Large intestine (tissue), 12 donors: ENCODE results near the gene PEX10. TPM values are rescaled to one million over a fixed set of nuclear protein-coding genes. Genes with fewer than 3 reads are reported as not detected.
"Not testable (repeated sequence)": the region's sequence is repeated elsewhere in the genome, so short reads cannot be mapped to it uniquely, and the experiment has no call there.

Source experiments
- DNase-seq, 2 donors: peaks; one replicate each; pipeline versions ENCODE4 v3.0.0 to v3.0.0-alpha.2; 2013
- H3K27ac ChIP-seq: one replicate; pipeline ENCODE4 v1.5.1; 2013; ENCODE audit warnings: low read length
- H3K27me3 ChIP-seq: 2 replicates; pipeline ENCODE4 v1.6.1; 2013; ENCODE audit warnings: low read length; ENCODE audit not compliant: control insufficient read depth, insufficient read depth
- H3K36me3 ChIP-seq: 2 replicates; pipeline ENCODE4 v1.6.1; 2013; ENCODE audit warnings: low read length; ENCODE audit not compliant: control insufficient read depth, insufficient read depth
- H3K4me1 ChIP-seq: one replicate; pipeline ENCODE4 v1.6.1; 2013; ENCODE audit warnings: low read length; ENCODE audit not compliant: control insufficient read depth, insufficient read depth
- H3K4me3 ChIP-seq: one replicate; pipeline ENCODE4 v1.5.1; 2013; ENCODE audit warnings: low read length
- H3K9me3 ChIP-seq: one replicate; pipeline ENCODE4 v1.6.1; 2013; ENCODE audit warnings: mild to moderate bottlenecking, low read depth, low read length, moderate library complexity; ENCODE audit not compliant: control insufficient read depth
- WGBS: methylation state at CpG from one replicate; pipeline ENCODE4 v1.1.5; 2013; ENCODE audit warnings: low lambda C conversion rate; ENCODE audit not compliant: insufficient coverage; 5-methylcytosine and 5-hydroxymethylcytosine counted together
- long read RNA-seq, 11 donors: transcript quantifications; one replicate each; lab custom pipeline, GENCODE V29; 2026
- polyA plus RNA-seq: library from polyadenylated mRNA; unstranded; fragments of 120-200 nt; gene quantifications from one replicate; pipeline ENCODE4 v1.2.1, GENCODE V29; 2013

Gene PEX10
- 20.5 TPM for polyA plus RNA-seq
- long read RNA-seq, donor 1, transcript PEX10-202 (6 exons, 1,997 nt): major isoform, 5 of 5 reads
- long read RNA-seq, donor 1, partial matches to known transcripts: 0 of 5 reads
- long read RNA-seq, donor 1, other reads (novel, unspliced or antisense): 0 of 5 reads
- long read RNA-seq, donor 2, transcript PEX10-202 (6 exons, 1,997 nt): major isoform, 7 of 7 reads
- long read RNA-seq, donor 2, partial matches to known transcripts: 0 of 7 reads
- long read RNA-seq, donor 2, other reads (novel, unspliced or antisense): 0 of 7 reads
- long read RNA-seq, donor 3: 0 reads
- long read RNA-seq, donor 4: 0 reads
- long read RNA-seq, donor 5, transcript PEX10-202 (6 exons, 1,997 nt): major isoform, 6 of 6 reads
- long read RNA-seq, donor 5, partial matches to known transcripts: 0 of 6 reads
- long read RNA-seq, donor 5, other reads (novel, unspliced or antisense): 0 of 6 reads
- long read RNA-seq, donor 6, transcript PEX10-202 (6 exons, 1,997 nt): major isoform, 7 of 142 reads
- long read RNA-seq, donor 6, partial matches to known transcripts: 57 of 142 reads
- long read RNA-seq, donor 6, other reads (novel, unspliced or antisense): 78 of 142 reads
- long read RNA-seq, donor 7, transcript PEX10-202 (6 exons, 1,997 nt): major isoform, 7 of 7 reads
- long read RNA-seq, donor 7, partial matches to known transcripts: 0 of 7 reads
- long read RNA-seq, donor 7, other reads (novel, unspliced or antisense): 0 of 7 reads
- long read RNA-seq, donor 8, transcript PEX10-202 (6 exons, 1,997 nt): major isoform, 5 of 6 reads
- long read RNA-seq, donor 8, partial matches to known transcripts: 0 of 6 reads
- long read RNA-seq, donor 8, other reads (novel, unspliced or antisense): 0 of 6 reads
- long read RNA-seq, donor 9, partial matches to known transcripts: 0 of 4 reads
- long read RNA-seq, donor 9, other reads (novel, unspliced or antisense): 0 of 4 reads
- long read RNA-seq, donor 10, transcript PEX10-202 (6 exons, 1,997 nt): major isoform, 9 of 9 reads
- long read RNA-seq, donor 10, partial matches to known transcripts: 0 of 9 reads
- long read RNA-seq, donor 10, other reads (novel, unspliced or antisense): 0 of 9 reads
- long read RNA-seq, donor 11, transcript PEX10-202 (6 exons, 1,997 nt): major isoform, 6 of 6 reads
- long read RNA-seq, donor 11, partial matches to known transcripts: 0 of 6 reads
- long read RNA-seq, donor 11, other reads (novel, unspliced or antisense): 0 of 6 reads

GRCh38 chr1:2412395-2412772 lies at the start of gene PEX10:
PEX10 (minus strand) TSS chr1:2412564; CDS start chr1:2412502, 62 bp downstream.
- Histone ChIP-seq H3K9me3 (peaks cover 5% of the 10 kb centered on the region), H3K4me3 (peak within 1 kb of the TSS; percentile 73), H3K4me1 (peaks cover 32% of the 10 kb centered on the region), H3K36me3 (peaks cover 18% of the 10 kb centered on the region), H3K27me3 (peaks cover 3% of the 10 kb centered on the region), H3K27ac (peak within 1 kb of the TSS; percentile 99)
- no CpG with 5 or more reads among the region's 55 CpGs for WGBS
- peak; percentile 97 to 98 for DNase-seq

GRCh38 chr1:2460996-2461751 lies 48.8 kb upstream of the PEX10 start:
- H3K27ac ChIP-seq: no peak overlapping the region
- H3K4me1 ChIP-seq: peaks cover 2% of the 10 kb centered on the region
- no peaks in the 10 kb centered on the region for H3K9me3 ChIP-seq
- no CpG with 5 or more reads among the region's 18 CpGs for WGBS
- H3K4me3 ChIP-seq: no peak overlapping the region
- no peak for DNase-seq
- no peaks in the 10 kb centered on the region for H3K36me3 ChIP-seq
- H3K27me3 ChIP-seq: peaks cover 24% of the 10 kb centered on the region

- DNase-seq: no peak
- no peak overlapping the region for H3K27ac ChIP-seq
- no peaks in the 10 kb centered on the region for H3K9me3 ChIP-seq
- H3K36me3 ChIP-seq: no peaks in the 10 kb centered on the region
- H3K4me3 ChIP-seq: no peak overlapping the region
- H3K27me3 ChIP-seq: peaks cover 24% of the 10 kb centered on the region
- H3K4me1 ChIP-seq: peaks cover 2% of the 10 kb centered on the region
- WGBS: no CpG with 5 or more reads among the region's 8 CpGs
Measured at GRCh38 chr1:2460203-2460602, 47.8 kb upstream of the PEX10 start.

- Histone ChIP-seq H3K4me1 (peaks cover 2% of the 10 kb centered on the region), H3K36me3 (no peaks in the 10 kb centered on the region), H3K9me3 (no peaks in the 10 kb centered on the region), H3K27me3 (peaks cover 21% of the 10 kb centered on the region), H3K4me3 (no peak overlapping the region), H3K27ac (no peak overlapping the region)
- no CpG with 5 or more reads among the region's 23 CpGs for WGBS
- DNase-seq: no peak
Measured at GRCh38 chr1:2459757-2460156, 47.4 kb upstream of the PEX10 start.

GRCh38 chr1:2459102-2459753 lies 46.9 kb upstream of the PEX10 start:
- H3K27ac ChIP-seq, DNase-seq, H3K4me3 ChIP-seq, H3K9me3 ChIP-seq, H3K4me1 ChIP-seq, H3K36me3 ChIP-seq: not testable (repeated sequence)
- peaks cover 15% of the 10 kb centered on the region for H3K27me3 ChIP-seq
- WGBS: no CpG with 5 or more reads among the region's 16 CpGs

GRCh38 chr1:2458687-2459086 lies 46.3 kb upstream of the PEX10 start:
- Histone ChIP-seq H3K27me3 (peaks cover 11% of the 10 kb centered on the region), H3K4me1 (peaks cover under 1% of the 10 kb centered on the region), H3K9me3 (no peaks in the 10 kb centered on the region), H3K4me3 (no peak overlapping the region), H3K36me3 (no peaks in the 10 kb centered on the region), H3K27ac (no peak overlapping the region)
- DNase-seq: no peak
- no CpG with 5 or more reads among the region's 18 CpGs for WGBS

GRCh38 chr1:2457444-2457843 lies 45.1 kb upstream of the PEX10 start:
- no peaks in the 10 kb centered on the region for H3K36me3 ChIP-seq
- no peaks in the 10 kb centered on the region for H3K27me3 ChIP-seq
- WGBS: no CpG with 5 or more reads among the region's 17 CpGs

GRCh38 chr1:2455757-2456156 lies 43.4 kb upstream of the PEX10 start:
- WGBS: no CpG with 5 or more reads among the region's 21 CpGs
- Histone ChIP-seq H3K9me3 (no peaks in the 10 kb centered on the region), H3K4me1 (no peaks in the 10 kb centered on the region), H3K4me3 (no peak overlapping the region), H3K36me3 (no peaks in the 10 kb centered on the region), H3K27ac (no peak overlapping the region), H3K27me3 (no peaks in the 10 kb centered on the region)
- no peak for DNase-seq

More at GRCh38 chr1:2457444-2457843, 45.1 kb upstream of the PEX10 start:
- no peaks in the 10 kb centered on the region for H3K4me1 ChIP-seq
- no peak for DNase-seq
- no peak overlapping the region for H3K4me3 ChIP-seq
- no peaks in the 10 kb centered on the region for H3K9me3 ChIP-seq
- no peak overlapping the region for H3K27ac ChIP-seq

GRCh38 chr1:2454227-2454626 lies 41.9 kb upstream of the PEX10 start:
- DNase-seq: no peak

More at GRCh38 chr1:2454227-2454626, 41.9 kb upstream of the PEX10 start:
- H3K9me3 ChIP-seq: no peaks in the 10 kb centered on the region
- H3K27ac ChIP-seq: no peak overlapping the region
- no peaks in the 10 kb centered on the region for H3K27me3 ChIP-seq
- no peaks in the 10 kb centered on the region for H3K36me3 ChIP-seq
- H3K4me1 ChIP-seq: no peaks in the 10 kb centered on the region
- H3K4me3 ChIP-seq: no peak overlapping the region
- no CpG with 5 or more reads among the region's 10 CpGs for whole genome bisulfite sequencing
